Stimulated activated CD8-positive, alpha-beta memory T cell treated with anti-CD3 and anti-CD28 coated beads, Interleukin-12 subunit alpha, Interleukin-12 subunit beta, amount 100 ng/mL, for 1 hour (primary cell): ENCODE results near the gene ARL8B.
A peak's percentile ranks its signal among the peaks of the same experiment; 100 is the strongest.
"Not testable (repeated sequence)": the region's sequence is repeated elsewhere in the genome, so short reads cannot be mapped to it uniquely, and the experiment has no call there.

Experiments
- DNase-seq: peaks from one replicate; pipeline ENCODE4 v3.0.0-alpha.2; 2020; ENCODE audit warnings: low read depth

The ARL8B gene

DNA sequence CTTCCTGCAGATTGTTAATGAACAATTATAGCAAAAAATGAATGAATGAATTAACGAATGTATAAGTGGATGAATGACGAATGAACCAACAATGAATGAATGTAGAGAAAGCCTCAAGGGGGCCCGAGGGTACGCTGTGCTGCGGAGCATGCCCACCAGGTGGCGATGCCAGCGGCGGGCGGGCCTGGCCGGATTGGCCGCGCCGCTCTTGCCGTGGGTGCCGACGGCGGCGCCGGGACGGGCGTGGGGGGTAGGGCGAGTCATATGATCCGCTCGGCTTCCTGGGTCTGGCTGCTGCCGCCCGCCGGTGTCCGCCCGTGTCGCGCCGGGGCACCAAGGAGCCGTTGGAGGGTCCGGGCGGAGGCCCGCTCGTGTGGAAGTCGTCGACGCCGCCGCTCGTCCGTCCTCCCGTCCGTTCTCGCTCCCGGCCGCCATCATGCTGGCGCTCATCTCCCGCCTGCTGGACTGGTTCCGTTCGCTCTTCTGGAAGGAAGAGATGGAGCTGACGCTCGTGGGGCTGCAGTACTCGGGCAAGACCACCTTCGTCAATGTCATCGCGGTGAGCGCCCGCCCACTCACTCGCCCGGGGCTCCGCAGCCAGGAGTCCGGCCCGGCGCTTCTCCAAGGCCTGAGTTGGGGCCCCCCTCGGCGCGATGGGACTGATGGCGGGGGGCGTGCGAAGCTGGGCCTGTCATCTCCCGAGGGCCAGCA lies at the start of gene ARL8B:
Gene ARL8B (plus strand): TSS at position 263 of the 711 bp plus-strand sequence. CDS start 174 bp downstream, at position 437.
- DNase-seq: peak; percentile 83

DNA sequence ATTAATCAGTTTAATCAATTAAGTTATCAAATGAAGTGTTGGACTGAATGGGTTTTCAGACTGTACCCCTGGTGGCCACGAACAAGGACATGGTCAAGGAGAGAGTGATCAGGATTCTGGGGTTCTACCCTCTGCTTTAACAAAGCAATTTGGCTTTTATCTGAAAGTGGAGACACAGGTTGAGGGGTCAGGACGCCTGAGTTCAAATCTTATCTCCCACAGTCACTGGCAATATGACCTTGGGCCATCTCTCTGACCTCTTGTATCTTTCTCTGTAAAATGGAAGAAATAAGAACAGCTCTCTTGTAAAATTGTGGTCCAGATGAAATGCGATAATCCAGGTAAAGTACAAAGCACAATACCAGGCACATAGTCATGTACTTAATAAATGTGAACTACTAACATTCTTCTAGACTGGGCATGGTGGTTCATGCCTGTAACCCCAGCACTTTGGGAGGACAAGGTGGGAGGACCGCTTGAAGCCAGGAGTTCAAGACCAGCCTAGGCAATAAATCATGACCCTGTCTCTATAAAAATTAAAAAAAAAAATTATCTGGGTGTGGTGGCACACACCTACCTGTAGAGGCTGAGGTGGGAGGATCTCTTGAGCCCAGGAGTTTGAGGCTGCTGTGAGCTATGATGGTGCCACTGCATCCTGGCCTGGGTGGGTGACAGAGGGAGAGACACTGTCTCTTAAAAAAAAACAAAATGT lies 48.6 kb upstream of the ARL8B start:
- no peak for DNase-seq

GRCh38 chr3:5078151-5078550 lies 43.9 kb upstream of the ARL8B start:
- no peak for DNase-seq

DNA sequence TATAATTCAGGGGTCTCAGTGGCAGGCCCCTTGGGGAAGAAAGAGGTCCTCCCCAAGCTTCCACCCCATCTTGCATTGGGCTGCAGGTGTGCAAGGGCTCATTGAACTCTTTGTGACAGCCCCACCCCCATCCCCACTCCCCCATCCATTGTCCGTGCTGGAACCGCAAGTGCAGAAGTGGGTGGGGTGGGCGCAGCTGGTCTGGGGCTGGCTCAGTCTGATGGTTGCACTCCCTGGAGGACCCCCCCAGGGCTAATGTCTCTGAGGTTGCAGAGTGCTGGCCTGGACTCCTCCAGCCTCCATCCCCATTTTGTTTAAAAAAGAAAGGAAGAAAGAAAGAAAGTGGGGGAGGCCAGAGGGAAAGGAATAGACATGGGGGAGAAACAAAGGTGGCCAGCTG lies 42.3 kb upstream of the ARL8B start:
- DNase-seq: no peak

GRCh38 chr3:5080779-5081550 lies 41.1 kb upstream of the ARL8B start:
- no peak for DNase-seq

DNA sequence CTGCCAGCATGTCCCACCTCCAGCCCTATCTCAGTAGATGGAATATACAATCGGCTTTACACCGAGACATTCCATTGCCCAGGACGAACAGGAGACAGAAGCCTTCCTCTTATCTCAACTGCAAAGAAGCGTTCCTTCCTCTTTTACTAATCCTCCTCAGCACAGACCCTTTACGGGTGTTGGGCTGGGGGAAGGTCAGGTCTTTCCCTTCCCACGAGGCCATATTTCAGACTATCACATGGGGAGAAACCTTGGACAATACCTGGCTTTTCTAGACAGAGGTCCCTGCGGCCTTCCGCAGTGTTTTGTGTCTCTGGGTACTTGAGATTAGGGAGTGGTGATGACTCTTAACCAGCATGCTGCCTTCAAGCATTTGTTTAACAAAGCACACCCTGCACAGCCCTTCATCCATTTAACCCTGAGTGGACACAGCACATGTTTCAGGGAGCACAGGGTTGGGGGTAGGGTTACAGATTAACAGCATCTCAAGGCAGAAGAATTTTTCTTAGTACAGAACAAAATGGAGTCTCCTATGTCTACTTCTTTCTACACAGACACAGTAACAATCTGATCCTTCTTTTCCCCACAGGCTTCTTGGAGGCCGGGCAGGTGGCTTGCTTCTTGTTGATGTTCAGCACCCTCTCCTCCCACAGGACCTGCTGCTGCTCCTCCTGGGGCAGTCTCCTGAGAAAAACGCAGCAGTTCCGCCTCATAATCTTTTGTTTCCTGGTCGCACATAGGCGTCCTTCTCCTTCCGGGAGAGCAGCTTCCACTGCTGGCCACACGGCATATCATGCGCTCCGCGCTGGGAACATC lies 39.9 kb upstream of the ARL8B start:
- not testable (repeated sequence) for DNase-seq

GRCh38 chr3:5082789-5083115 lies 39.3 kb upstream of the ARL8B start:
- no peak for DNase-seq

DNA sequence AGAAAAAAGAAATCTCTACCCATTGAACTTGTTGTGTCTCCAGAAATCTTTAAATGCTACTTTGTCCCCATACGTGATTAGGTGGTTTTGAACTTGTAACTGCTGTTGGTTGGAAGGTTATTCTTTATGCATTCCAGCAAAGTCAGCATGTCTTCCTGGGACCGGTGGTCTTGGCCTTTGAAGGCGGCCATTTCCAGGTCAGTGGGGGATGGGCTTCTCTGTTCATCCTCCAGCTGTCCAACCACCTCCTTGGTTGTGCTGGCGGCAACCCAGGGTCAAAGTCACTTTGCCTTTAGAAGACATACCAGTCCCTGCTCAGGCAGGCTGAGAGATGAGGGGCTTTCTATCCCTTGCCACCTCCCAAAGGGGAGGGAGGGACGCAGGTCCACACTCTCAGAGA lies 37.9 kb upstream of the ARL8B start:
- DNase-seq: no peak

DNA sequence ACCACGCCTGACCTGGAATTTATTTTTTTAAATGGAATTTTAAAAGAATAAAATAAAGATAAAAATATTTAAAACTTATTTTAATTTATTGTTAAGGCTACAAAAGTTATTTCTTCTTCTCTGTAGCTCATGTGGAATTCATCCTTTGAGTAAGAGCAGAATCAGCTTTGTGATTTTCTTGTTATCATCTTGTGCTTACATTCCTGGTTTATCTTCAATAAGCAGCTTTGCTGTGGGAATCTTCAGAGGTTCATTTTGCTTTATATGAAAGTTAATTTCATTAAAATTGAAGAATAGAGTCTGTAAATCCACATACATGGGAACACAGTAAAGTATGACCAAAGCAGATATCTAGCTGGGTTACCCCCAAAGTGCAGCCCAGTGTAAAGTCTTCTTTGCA lies 35.4 kb upstream of the ARL8B start:
- DNase-seq: no peak

- DNase-seq: no peak
Measured at GRCh38 chr3:5087209-5087608, 34.9 kb upstream of the ARL8B start.

- no peak for DNase-seq
Measured at GRCh38 chr3:5090197-5090596, 31.9 kb upstream of the ARL8B start.

DNA sequence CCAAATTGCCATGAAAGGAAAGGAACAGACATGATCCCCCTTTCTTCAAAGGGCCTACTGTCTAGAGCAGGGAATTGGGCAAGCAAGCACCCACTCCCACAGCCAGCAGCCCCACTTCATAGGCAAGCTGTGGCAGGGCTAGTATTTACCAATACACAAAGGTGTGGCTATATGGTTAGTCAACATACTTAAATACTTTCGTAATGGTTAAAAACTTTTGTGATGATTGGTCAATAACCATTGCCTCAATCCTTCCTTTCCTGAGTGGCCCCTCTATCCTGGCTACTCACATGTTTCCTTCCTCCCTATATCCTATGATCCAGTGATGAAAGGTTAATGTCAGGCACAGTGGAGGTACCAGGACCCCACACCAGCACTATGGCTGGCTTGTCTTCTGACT lies 30.1 kb upstream of the ARL8B start:
- no peak for DNase-seq

- DNase-seq: no peak
Measured at GRCh38 chr3:5093731-5094130, 28.4 kb upstream of the ARL8B start.

GRCh38 chr3:5095886-5096285 lies 26.2 kb upstream of the ARL8B start:
- DNase-seq: no peak

GRCh38 chr3:5096336-5097008 lies 25.6 kb upstream of the ARL8B start:
- no peak for DNase-seq

- DNase-seq: no peak
Measured at GRCh38 chr3:5098346-5098745, 23.7 kb upstream of the ARL8B start.

GRCh38 chr3:5102532-5102931 lies 19.6 kb upstream of the ARL8B start:
- DNase-seq: no peak

- no peak for DNase-seq
Measured at GRCh38 chr3:5103743-5104142, 18.3 kb upstream of the ARL8B start.

GRCh38 chr3:5105050-5105449 lies 17.0 kb upstream of the ARL8B start:
- DNase-seq: no peak

- DNase-seq: not testable (repeated sequence)
Measured at GRCh38 chr3:5106371-5106770, 15.7 kb upstream of the ARL8B start.

GRCh38 chr3:5106933-5107334 lies 15.2 kb upstream of the ARL8B start:
- DNase-seq: not testable (repeated sequence)

GRCh38 chr3:5110337-5110736 lies 11.8 kb upstream of the ARL8B start:
- no peak for DNase-seq
